SK-N-SH (cell line): Measurements from ENCODE around the gene CHST11. TPM values are rescaled to one million over a fixed set of nuclear protein-coding genes. Genes with fewer than 3 reads are reported as not detected.

Experiments
- CTCF ChIA-PET: fragments of 300-600, 350-600 bp; formaldehyde crosslinking; extraction: SDS; loops from one replicate; lab custom pipeline; 2021; lab: Yijun Ruan, JAX
- POLR2A ChIA-PET: fragments of 350-600 bp; sonication (Branson Sonifier 250); formaldehyde crosslinking; extraction: SDS; loops from one replicate; lab custom pipeline; 2020; ENCODE audit warnings: antibody characterized with exemption, inconsistent platforms; lab: Yijun Ruan, JAX
- DNase-seq: peaks from one replicate; pipeline ENCODE4 v3.0.0; 2012
- H2AFZ ChIP-seq: fragments of 200-600 bp; sonication (generic); 2 replicates; pipeline ENCODE4 v1.8.1; 2016; ENCODE audit warnings: antibody characterized with exemption, mild to moderate bottlenecking, low read depth
- H3F3A ChIP-seq: fragments of 200-600 bp; sonication (generic); replicated peaks from 2 replicates; pipeline ENCODE3; 2016; ENCODE audit warnings: antibody characterized with exemption, mild to moderate bottlenecking; ENCODE audit not compliant: insufficient read depth
- H3K27ac ChIP-seq, 2 experiments: fragments of 200-500 bp in 1 of 2; fragments of 200-600 bp in 1 of 2; sonication (Bioruptor generic) in 1 of 2; sonication (generic), shearing (Covaris generic) in 1 of 2; 2 replicates each; pipeline versions ENCODE4 v1.5.1 to v1.6.1; 2014 to 2016; ENCODE audit warnings: low read depth in 2 of 2, inconsistent platforms in 1 of 2, low read length in 1 of 2, mild to moderate bottlenecking in 1 of 2, mixed read lengths in 1 of 2
- H3K27me3 ChIP-seq: fragments of 200-600 bp; sonication (generic), shearing (Covaris generic); 2 replicates; pipeline ENCODE4 v1.6.1; 2016; ENCODE audit warnings: mixed run types; ENCODE audit not compliant: insufficient read depth
- H3K36me3 ChIP-seq, 2 experiments: fragments of 200-500 bp in 1 of 2; fragments of 200-600 bp in 1 of 2; sonication (Bioruptor generic) in 1 of 2; sonication (generic) in 1 of 2; replicated peaks in 1 of 2; 2 replicates each; pipeline versions ENCODE3 to v1.5.1; 2014 to 2016; ENCODE audit warnings: low read length in 1 of 2, mild to moderate bottlenecking in 1 of 2; ENCODE audit not compliant: insufficient read depth in 2 of 2, control insufficient read depth in 1 of 2
- H3K4me1 ChIP-seq, 2 experiments: fragments of 200-500 bp in 1 of 2; fragments of 200-600 bp in 1 of 2; sonication (Bioruptor generic) in 1 of 2; sonication (generic), shearing (Covaris generic) in 1 of 2; 2 replicates each; pipeline versions ENCODE4 v1.5.1 to v1.6.1; 2014 to 2016; ENCODE audit warnings: low read depth in 1 of 2, low read length in 1 of 2, mixed run types in 1 of 2; ENCODE audit not compliant: insufficient read depth in 2 of 2, control insufficient read depth in 1 of 2
- H3K4me2 ChIP-seq: fragments of 200-600 bp; sonication (generic), shearing (Covaris generic); 2 replicates; pipeline ENCODE4 v1.6.1; 2017; ENCODE audit warnings: mixed run types
- H3K4me3 ChIP-seq, 2 experiments: fragments of 200-500 bp in 1 of 2; fragments of 200-600 bp in 1 of 2; sonication (Bioruptor generic) in 1 of 2; sonication (generic), shearing (Covaris generic) in 1 of 2; 2 replicates each; pipeline versions ENCODE4 v1.5.1 to v1.8.1; 2014 to 2016; ENCODE audit warnings: low read depth in 2 of 2, inconsistent platforms in 1 of 2, low read length in 1 of 2, mild to moderate bottlenecking in 1 of 2, mixed read lengths in 1 of 2, moderate library complexity in 1 of 2
- H3K79me2 ChIP-seq: fragments of 200-600 bp; sonication (generic); 2 replicates; pipeline ENCODE4 v1.8.1; 2017; ENCODE audit warnings: mild to moderate bottlenecking; ENCODE audit not compliant: insufficient read depth
- H3K9ac ChIP-seq: fragments of 200-600 bp; sonication (generic); 2 replicates; pipeline ENCODE4 v1.6.1; 2017; ENCODE audit warnings: mixed run types
- H3K9me2 ChIP-seq: fragments of 200-600 bp; sonication (generic); 2 replicates; pipeline ENCODE4 v1.6.1; 2017; ENCODE audit warnings: mixed run types
- H3K9me3 ChIP-seq: fragments of 200-600 bp; sonication (generic); 2 replicates; pipeline ENCODE4 v1.6.1; 2017; ENCODE audit warnings: mixed run types, mild to moderate bottlenecking, moderate library complexity
- H4K20me1 ChIP-seq: fragments of 200-600 bp; sonication (generic); 2 replicates; pipeline ENCODE4 v1.6.1; 2017; ENCODE audit warnings: mild to moderate bottlenecking, mixed run types; ENCODE audit not compliant: insufficient read depth
- ELF1 ChIP-seq: IDR thresholded peaks from 2 replicates; pipeline ENCODE4 v1.4.0; 2012
- EP300 ChIP-seq, 2 experiments: IDR thresholded peaks; 2 replicates each; pipeline versions ENCODE4 v1.4.0 to v1.6.1; 2012; ENCODE audit warnings: borderline replicate concordance in 1 of 2, low read depth in 1 of 2, low read length in 1 of 2
- FOXM1 ChIP-seq: IDR thresholded peaks from 2 replicates; pipeline ENCODE4 v1.4.0; 2012; ENCODE audit warnings: low read depth, mild to moderate bottlenecking
- GABPA ChIP-seq: IDR thresholded peaks from 2 replicates; pipeline ENCODE4 v1.4.0; 2012; ENCODE audit warnings: low read depth, mild to moderate bottlenecking
- IRF3 ChIP-seq: fragments of 150-350 bp; IDR thresholded peaks from 2 replicates; pipeline ENCODE4 v1.6.1; 2016; ENCODE audit warnings: mild to moderate bottlenecking, low read depth, low read length
- JUND ChIP-seq: IDR thresholded peaks from 2 replicates; pipeline ENCODE4 v1.4.0; 2012
- MAX ChIP-seq: IDR thresholded peaks from 2 replicates; pipeline ENCODE4 v1.4.0; 2012; ENCODE audit warnings: low read depth
- MXI1 ChIP-seq: IDR thresholded peaks from 2 replicates; pipeline ENCODE4 v1.6.1; 2012; ENCODE audit warnings: mild to moderate bottlenecking, low read depth, low read length, improper control_type of control experiment
- NFIC ChIP-seq: IDR thresholded peaks from 2 replicates; pipeline ENCODE4 v1.4.0; 2012; ENCODE audit warnings: borderline replicate concordance
- PBX3 ChIP-seq: IDR thresholded peaks from 2 replicates; pipeline ENCODE4; 2012
- RAD21 ChIP-seq: IDR thresholded peaks from 2 replicates; pipeline ENCODE4 v1.6.1; 2012; ENCODE audit warnings: mild to moderate bottlenecking, low read length
- RCOR1 ChIP-seq: fragments of 150-350 bp; IDR thresholded peaks from 2 replicates; pipeline ENCODE4 v1.6.1; 2017; ENCODE audit warnings: antibody characterized with exemption, low read length
- RFX5 ChIP-seq: IDR thresholded peaks from 2 replicates; pipeline ENCODE4 v1.6.1; 2012; ENCODE audit warnings: mild to moderate bottlenecking, improper control_type of control experiment, low read length
- SIN3A ChIP-seq: IDR thresholded peaks from 2 replicates; pipeline ENCODE4 v1.6.1; 2012; ENCODE audit warnings: low read depth, mild to moderate bottlenecking, low read length, moderate library complexity, borderline replicate concordance
- SMC3 ChIP-seq: IDR thresholded peaks from 2 replicates; pipeline ENCODE4 v1.6.1; 2012; ENCODE audit warnings: low read depth, low read length, improper control_type of control experiment
- TAF1 ChIP-seq: IDR thresholded peaks from 2 replicates; pipeline ENCODE4 v1.6.1; 2012; ENCODE audit warnings: low read depth, mild to moderate bottlenecking, low read length, moderate library complexity, borderline replicate concordance
- TCF12 ChIP-seq: IDR thresholded peaks from 2 replicates; pipeline ENCODE4 v1.4.0; 2012
- TEAD4 ChIP-seq: IDR thresholded peaks from 2 replicates; pipeline ENCODE4 v1.4.0; 2012; ENCODE audit warnings: mild to moderate bottlenecking, borderline replicate concordance; ENCODE audit not compliant: insufficient read depth
- USF1 ChIP-seq: IDR thresholded peaks from 2 replicates; pipeline ENCODE4 v1.4.0; 2012; ENCODE audit warnings: low read depth, borderline replicate concordance
- WGBS: methylation state at CpG from one replicate; pipeline ENCODE4 v1.1.6; 2017; ENCODE audit warnings: low lambda C conversion rate; 5-methylcytosine and 5-hydroxymethylcytosine counted together
- polyA plus RNA-seq, 3 experiments: library from polyadenylated mRNA; depleted of rRNA; stranded (reverse); fragments of >200 nt; gene quantifications; 2 replicates each; pipeline ENCODE4 v1.2.3, GENCODE V29; 2012
- TF ChIP-seq, protein P1 (sequence below): fragments of 150-350 bp; IDR thresholded peaks from 2 replicates; pipeline ENCODE4 v1.6.1; 2017; ENCODE audit warnings: antibody characterized with exemption, low read length, low read depth, borderline replicate concordance
- TF ChIP-seq, protein P2 (sequence below): IDR thresholded peaks from 2 replicates; pipeline ENCODE4 v1.4.0; 2012; ENCODE audit warnings: low read depth, borderline replicate concordance

Gene CHST11
- polyA plus RNA-seq, 1 of the 3 experiments (the other 2 are of a cell fraction), result 18.6 TPM

DNA sequence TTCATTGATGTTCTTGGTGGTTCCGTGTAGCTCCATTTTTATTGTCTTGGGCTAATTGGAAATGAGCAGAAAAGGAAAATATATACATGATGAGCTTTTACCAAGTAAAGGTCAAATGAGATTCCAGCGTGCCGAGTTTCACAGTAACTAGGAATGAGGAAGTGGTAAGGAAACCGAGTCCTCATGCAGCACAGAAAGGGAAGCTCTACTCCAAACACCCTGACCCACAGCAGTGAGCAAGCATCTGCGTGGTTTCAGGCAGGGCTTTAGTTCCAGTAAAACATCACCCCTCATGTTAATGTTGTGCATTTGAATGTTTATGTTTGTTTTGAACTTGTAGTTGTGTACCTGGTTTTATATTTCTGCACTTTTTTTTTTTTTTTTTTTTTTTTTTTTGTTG is 293.3 kb downstream of the CHST11 start:
- H3F3A ChIP-seq, result no peaks in the 10 kb centered on the region
- H3K79me2 ChIP-seq, result no peaks in the 10 kb centered on the region
- no peak overlapping the region for H3K4me2 ChIP-seq
- no peak overlapping the region for H3K4me3 ChIP-seq
- no peaks in the 10 kb centered on the region for H4K20me1 ChIP-seq
- DNase-seq, result no peak
- H3K9me3 ChIP-seq, result no peaks in the 10 kb centered on the region
- H3K27ac ChIP-seq, result no peak overlapping the region
- ChIA-PET CTCF (interaction anchor here (1.0 kb wide), 1 partner anchor 16 kb away, joined by 3 read pairs; no protein-coding TSS in a partner anchor), POLR2A (no interaction called here)
- no peaks in the 10 kb centered on the region for H3K36me3 ChIP-seq
- H3K9me2 ChIP-seq, result no peaks in the 10 kb centered on the region
- no peak overlapping the region for H2AFZ ChIP-seq
- no peak for TF ChIP-seq USF1
- TF ChIP-seq, protein P1, sequence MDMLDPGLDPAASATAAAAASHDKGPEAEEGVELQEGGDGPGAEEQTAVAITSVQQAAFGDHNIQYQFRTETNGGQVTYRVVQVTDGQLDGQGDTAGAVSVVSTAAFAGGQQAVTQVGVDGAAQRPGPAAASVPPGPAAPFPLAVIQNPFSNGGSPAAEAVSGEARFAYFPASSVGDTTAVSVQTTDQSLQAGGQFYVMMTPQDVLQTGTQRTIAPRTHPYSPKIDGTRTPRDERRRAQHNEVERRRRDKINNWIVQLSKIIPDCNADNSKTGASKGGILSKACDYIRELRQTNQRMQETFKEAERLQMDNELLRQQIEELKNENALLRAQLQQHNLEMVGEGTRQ, result no peak
- TF ChIP-seq SIN3A, result no peak
- TF ChIP-seq SMC3, result no peak
- TF ChIP-seq FOXM1, result no peak
- no peak for TF ChIP-seq MXI1
- TF ChIP-seq RFX5, result no peak
- TF ChIP-seq RCOR1, result no peak
- no peak for TF ChIP-seq MAX
- no peak for TF ChIP-seq PBX3
- TF ChIP-seq JUND, result no peak
- no peak for TF ChIP-seq EP300 (IDR thresholded peaks at IDR 0.05; ENCODE audit: borderline replicate concordance in 1 of 2, low read depth in 1 of 2, low read length in 1 of 2)
- no peak for TF ChIP-seq TEAD4
- no peak for TF ChIP-seq GABPA
- 77% methylated on average over 5 of the region's 5 CpGs for WGBS
- no peak overlapping the region for H3K9ac ChIP-seq
- peaks cover 3 to 11% of the 10 kb centered on the region in 2 experiments; a peak in 1 of 4 replicates for H3K4me1 ChIP-seq
- no peaks in the 10 kb centered on the region for H3K27me3 ChIP-seq

- Histone ChIP-seq H3K4me3 (no peak overlapping the region), H3K27ac (no peak overlapping the region), H2AFZ (no peak overlapping the region), H3K9me3 (no peaks in the 10 kb centered on the region), H3K36me3 (no peaks in the 10 kb centered on the region), H3F3A (no peaks in the 10 kb centered on the region), H3K79me2 (no peaks in the 10 kb centered on the region), H3K9ac (no peak overlapping the region), H4K20me1 (no peaks in the 10 kb centered on the region), H3K4me2 (no peak overlapping the region), H3K27me3 (no peaks in the 10 kb centered on the region), H3K9me2 (no peaks in the 10 kb centered on the region), H3K4me1 (peaks cover 3 to 11% of the 10 kb centered on the region in 2 experiments; a peak in 1 of 4 replicates)
- TF ChIP-seq TCF12 (no peak), TAF1 (no peak), ELF1 (no peak), NFIC (no peak), RFX5 (no peak), IRF3 (no peak), USF1 (no peak), RAD21 (no peak)
- TF ChIP-seq, protein P1, result no peak
- TF ChIP-seq, protein P2, sequence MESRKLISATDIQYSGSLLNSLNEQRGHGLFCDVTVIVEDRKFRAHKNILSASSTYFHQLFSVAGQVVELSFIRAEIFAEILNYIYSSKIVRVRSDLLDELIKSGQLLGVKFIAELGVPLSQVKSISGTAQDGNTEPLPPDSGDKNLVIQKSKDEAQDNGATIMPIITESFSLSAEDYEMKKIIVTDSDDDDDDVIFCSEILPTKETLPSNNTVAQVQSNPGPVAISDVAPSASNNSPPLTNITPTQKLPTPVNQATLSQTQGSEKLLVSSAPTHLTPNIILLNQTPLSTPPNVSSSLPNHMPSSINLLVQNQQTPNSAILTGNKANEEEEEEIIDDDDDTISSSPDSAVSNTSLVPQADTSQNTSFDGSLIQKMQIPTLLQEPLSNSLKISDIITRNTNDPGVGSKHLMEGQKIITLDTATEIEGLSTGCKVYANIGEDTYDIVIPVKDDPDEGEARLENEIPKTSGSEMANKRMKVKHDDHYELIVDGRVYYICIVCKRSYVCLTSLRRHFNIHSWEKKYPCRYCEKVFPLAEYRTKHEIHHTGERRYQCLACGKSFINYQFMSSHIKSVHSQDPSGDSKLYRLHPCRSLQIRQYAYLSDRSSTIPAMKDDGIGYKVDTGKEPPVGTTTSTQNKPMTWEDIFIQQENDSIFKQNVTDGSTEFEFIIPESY, result no peak
- DNase-seq, result no peak
- ChIA-PET CTCF (no interaction called here), POLR2A (no interaction called here)
- 90% methylated on average over 1 of the region's 1 CpG for WGBS
These were observed 294.4 kb downstream of the CHST11 start for GRCh38 chr12:104751120-104751519.
